ENCODE results near the gene RUBCN.

RUBCN gene

GRCh38 chr3:197736491-197737318 lies at the start of gene RUBCN:
Gene RUBCN (minus strand): TSS chr3:197736904. CDS start chr3:197736719, 185 bp downstream.
- DNase-seq: peak; percentile 91

GRCh38 chr3:197784019-197784585 lies 47.4 kb upstream of the RUBCN start:
- no peak for DNase-seq

- no peak for DNase-seq
Observed at GRCh38 chr3:197782230-197782629, 45.5 kb upstream of the RUBCN start.

- no peak for DNase-seq
Observed at GRCh38 chr3:197775317-197775716, 38.6 kb upstream of the RUBCN start.

GRCh38 chr3:197761784-197762183 lies 25.1 kb upstream of the RUBCN start:
- DNase-seq: no peak

GRCh38 chr3:197758512-197758911 lies 21.8 kb upstream of the RUBCN start:
- DNase-seq: no peak

GRCh38 chr3:197756704-197757103 lies 20.0 kb upstream of the RUBCN start:
- no peak for DNase-seq

- DNase-seq: no peak
Observed at GRCh38 chr3:197753263-197753662, 16.6 kb upstream of the RUBCN start.

GRCh38 chr3:197752107-197752506 lies 15.4 kb upstream of the RUBCN start:
- DNase-seq: no peak

GRCh38 chr3:197750858-197751737 lies 14.4 kb upstream of the RUBCN start:
- DNase-seq: peak; percentile 10

GRCh38 chr3:197750396-197750831 lies 13.7 kb upstream of the RUBCN start:
- DNase-seq: peak; percentile 57

GRCh38 chr3:197749601-197750395 lies 13.1 kb upstream of the RUBCN start, which contains the start of gene FYTTD1:
Gene FYTTD1 (plus strand): TSS chr3:197749883. CDS start chr3:197749972, 89 bp downstream.
- DNase-seq: peak; percentile 85

- peak; percentile 53 for DNase-seq
Observed at GRCh38 chr3:197749315-197749600, 12.6 kb upstream of the RUBCN start.

- DNase-seq: no peak
Observed at GRCh38 chr3:197748597-197749314, 12.1 kb upstream of the RUBCN start.

GRCh38 chr3:197746801-197747237 lies 10.1 kb upstream of the RUBCN start:
- DNase-seq: no peak

GRCh38 chr3:197746209-197746608 lies 9.5 kb upstream of the RUBCN start:
- DNase-seq: no peak

- DNase-seq: no peak
Observed at GRCh38 chr3:197742787-197743186, 6.1 kb upstream of the RUBCN start.

GRCh38 chr3:197737749-197738462 lies 1.2 kb upstream of the RUBCN start:
- no peak for DNase-seq

GRCh38 chr3:197737319-197737649 lies 580 bp upstream of the RUBCN start:
- DNase-seq: no peak

- peak; percentile 22 for DNase-seq
Observed at GRCh38 chr3:197736010-197736490, 654 bp downstream of the RUBCN start.

- DNase-seq: no peak
Observed at GRCh38 chr3:197734667-197735318, 1.9 kb downstream of the RUBCN start.

All from activated gamma-delta T cell treated with Interleukin-2 at 50 U/mL for 16 hours (primary cell).